Measurements from ENCODE around the gene LSM12.
A peak's percentile ranks its signal among the peaks of the same experiment; 100 is the strongest.

LSM12 gene

GRCh38 chr17:44085908-44086307 is 19.4 kb upstream of the LSM12 start:
- no peak for TF ChIP-seq CTCF (IDR thresholded peaks at IDR 0.05; ENCODE audit: insufficient read depth, low read length, poor library complexity, severe bottlenecking)
- H3K36me3 ChIP-seq (ENCODE audit: control insufficient read depth, insufficient read depth, low read length): peaks cover 28% of the 10 kb centered on the region
- no peak overlapping the region for H3K4me3 ChIP-seq (replicated peaks; ENCODE audit: low read depth, low read length)
- no peak for DNase-seq (ENCODE audit: extremely low read depth, insufficient read length)
- H3K27me3 ChIP-seq (replicated peaks; ENCODE audit: control insufficient read depth, insufficient read depth, low read length): no peaks in the 10 kb centered on the region

GRCh38 chr17:44084921-44085320 is 18.4 kb upstream of the LSM12 start:
- no peak for TF ChIP-seq CTCF (IDR thresholded peaks at IDR 0.05; ENCODE audit: insufficient read depth, low read length, poor library complexity, severe bottlenecking)
- Histone ChIP-seq H3K27me3 (replicated peaks; ENCODE audit: control insufficient read depth, insufficient read depth, low read length) (no peaks in the 10 kb centered on the region), H3K36me3 (ENCODE audit: control insufficient read depth, insufficient read depth, low read length) (peaks cover 35% of the 10 kb centered on the region), H3K4me3 (replicated peaks; ENCODE audit: low read depth, low read length) (no peak overlapping the region)
- no peak for DNase-seq (ENCODE audit: extremely low read depth, insufficient read length)

- no peak for DNase-seq (ENCODE audit: extremely low read depth, insufficient read length)
- Histone ChIP-seq H3K4me3 (replicated peaks; ENCODE audit: low read depth, low read length) (no peak overlapping the region), H3K36me3 (ENCODE audit: control insufficient read depth, insufficient read depth, low read length) (peaks cover 38% of the 10 kb centered on the region), H3K27me3 (replicated peaks; ENCODE audit: control insufficient read depth, insufficient read depth, low read length) (no peaks in the 10 kb centered on the region)
- TF ChIP-seq CTCF (IDR thresholded peaks at IDR 0.05; ENCODE audit: insufficient read depth, low read length, poor library complexity, severe bottlenecking): peak; percentile 38
These were observed 17.7 kb upstream of the LSM12 start for GRCh38 chr17:44084131-44084538.

- H3K27me3 ChIP-seq (replicated peaks; ENCODE audit: control insufficient read depth, insufficient read depth, low read length): no peaks in the 10 kb centered on the region
- H3K36me3 ChIP-seq (ENCODE audit: control insufficient read depth, insufficient read depth, low read length): peaks cover 42% of the 10 kb centered on the region
- no peak overlapping the region for H3K4me3 ChIP-seq (replicated peaks; ENCODE audit: low read depth, low read length)
- peak; percentile 29 for TF ChIP-seq CTCF (IDR thresholded peaks at IDR 0.05; ENCODE audit: insufficient read depth, low read length, poor library complexity, severe bottlenecking)
- no peak for DNase-seq (ENCODE audit: extremely low read depth, insufficient read length)
These were observed 16.9 kb upstream of the LSM12 start for GRCh38 chr17:44083250-44083849.

- Histone ChIP-seq H3K27me3 (replicated peaks; ENCODE audit: control insufficient read depth, insufficient read depth, low read length) (no peaks in the 10 kb centered on the region), H3K4me3 (replicated peaks; ENCODE audit: low read depth, low read length) (no peak overlapping the region), H3K36me3 (ENCODE audit: control insufficient read depth, insufficient read depth, low read length) (peaks cover 43% of the 10 kb centered on the region)
- no peak for DNase-seq (ENCODE audit: extremely low read depth, insufficient read length)
- TF ChIP-seq CTCF (IDR thresholded peaks at IDR 0.05; ENCODE audit: insufficient read depth, low read length, poor library complexity, severe bottlenecking): no peak
These were observed 15.9 kb upstream of the LSM12 start for GRCh38 chr17:44082256-44082927.

Measured in GM06990 (cell line).